ENCODE results near the gene ADORA1.

The ADORA1 gene

DNA sequence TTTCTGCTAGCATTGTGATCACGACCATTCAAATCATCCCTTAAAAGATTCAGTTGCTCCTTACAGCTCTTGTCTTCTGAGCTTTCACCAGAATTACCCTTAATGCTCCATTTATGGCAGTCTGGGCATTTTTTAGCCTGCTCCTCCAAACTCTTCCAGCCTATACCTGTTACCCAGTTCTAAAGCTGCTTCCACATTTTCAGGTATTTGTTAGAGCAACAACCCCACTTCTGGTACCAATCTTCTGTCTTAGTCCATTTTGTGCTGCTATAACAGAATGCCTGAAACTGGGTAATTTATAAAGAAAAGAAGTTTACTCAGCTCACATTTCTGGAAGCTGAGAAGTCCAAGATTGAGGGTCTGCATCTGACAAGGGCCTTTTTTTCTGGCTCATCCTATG, 30.9 kb downstream of the ADORA1 start:
- no peak for DNase-seq (ENCODE audit: low spot score)

DNA sequence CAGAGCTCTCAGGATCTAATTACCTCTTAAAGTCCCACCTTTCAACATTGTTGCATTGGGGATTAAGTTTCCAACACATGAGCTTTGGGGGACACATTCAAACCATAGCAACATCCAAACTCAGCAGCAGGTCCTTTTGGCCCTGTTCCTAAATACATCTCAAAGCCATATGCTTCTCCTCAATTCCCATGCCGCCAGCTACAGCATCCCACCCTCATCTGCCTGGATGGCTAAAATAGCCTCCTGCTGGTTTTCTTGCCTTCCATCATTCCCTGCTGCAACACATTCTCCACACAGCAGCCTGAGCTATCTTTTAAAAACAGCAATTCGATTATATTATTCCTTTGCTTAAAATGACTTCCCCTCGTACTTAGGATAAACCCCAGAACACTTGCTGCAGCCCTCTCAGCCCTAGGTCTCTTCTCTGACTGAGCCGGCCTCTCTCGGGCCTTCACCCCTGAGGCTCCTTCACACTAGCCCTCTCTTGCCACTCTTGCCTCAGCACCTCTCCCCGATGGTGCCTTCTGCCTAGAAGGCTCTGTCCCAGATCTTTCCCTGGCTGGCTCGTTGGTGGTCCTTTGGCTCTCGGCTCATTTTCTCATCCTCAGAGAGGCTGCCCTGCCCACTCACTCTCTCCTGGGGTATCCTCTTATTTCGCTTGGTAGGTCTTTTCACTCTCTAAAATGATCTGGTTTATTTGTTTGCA, 31.6 kb downstream of the ADORA1 start:
- no peak for DNase-seq (ENCODE audit: low spot score)

DNA sequence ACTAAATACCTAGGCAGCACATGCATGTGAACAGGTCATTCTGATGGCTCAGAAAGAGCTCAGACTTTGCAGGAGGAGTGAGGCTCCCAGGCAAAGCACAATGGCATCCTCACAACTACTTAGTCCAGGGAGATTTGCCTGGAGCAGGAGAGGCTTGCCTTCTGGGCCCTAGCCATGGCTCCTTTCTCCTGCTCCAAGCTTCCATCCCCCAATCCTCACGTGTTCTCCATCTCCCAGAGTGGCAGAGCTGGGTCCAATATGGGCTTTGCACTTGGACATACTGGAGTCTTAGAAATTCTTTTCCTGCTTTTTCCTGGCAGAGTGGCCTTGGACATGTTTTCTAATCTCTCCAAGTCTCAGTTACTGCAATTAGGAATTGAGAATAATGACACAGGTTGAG, 32.3 kb downstream of the ADORA1 start:
- no peak for DNase-seq (ENCODE audit: low spot score)

DNA sequence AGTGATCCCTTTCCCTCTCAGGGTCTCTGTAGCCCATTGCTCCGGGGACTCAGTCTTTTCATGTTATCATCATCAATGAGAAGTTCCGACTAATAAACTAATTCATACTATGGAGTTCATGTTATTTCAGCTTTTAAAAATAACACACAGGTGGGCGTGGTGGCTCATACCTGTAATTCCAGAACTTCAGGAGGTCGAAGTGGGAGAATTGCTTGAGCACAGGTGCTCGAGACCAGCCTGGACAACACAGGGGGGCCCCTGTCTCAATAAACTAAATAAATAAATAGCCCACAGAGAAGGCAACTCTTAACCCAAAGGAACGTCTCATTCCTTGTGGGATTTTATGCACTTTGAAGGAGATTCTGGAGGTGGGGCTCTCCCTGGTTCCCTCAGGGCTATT, 33.6 kb downstream of the ADORA1 start:
- no peak for DNase-seq (ENCODE audit: low spot score)

DNA sequence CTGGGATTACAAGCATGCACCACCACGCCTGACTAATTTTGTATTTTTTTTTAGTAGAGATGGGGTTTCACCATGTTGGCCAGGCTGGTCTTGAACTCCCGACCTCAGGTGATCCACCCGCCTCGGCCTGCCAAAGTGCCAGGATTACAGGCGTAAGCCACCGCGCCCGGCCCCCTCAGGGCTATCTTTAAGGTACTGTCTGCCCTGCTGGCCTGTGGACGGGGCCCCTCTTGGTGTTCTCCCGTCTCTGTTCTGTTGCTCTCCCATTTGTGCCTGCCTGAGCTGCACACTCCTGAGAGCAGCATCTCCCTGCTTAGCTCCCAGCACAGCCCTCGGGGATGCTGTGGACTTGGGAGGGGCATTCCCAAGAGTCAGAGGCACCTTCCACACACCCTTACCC, 34.2 kb downstream of the ADORA1 start:
- no peak for DNase-seq (ENCODE audit: low spot score)

DNA sequence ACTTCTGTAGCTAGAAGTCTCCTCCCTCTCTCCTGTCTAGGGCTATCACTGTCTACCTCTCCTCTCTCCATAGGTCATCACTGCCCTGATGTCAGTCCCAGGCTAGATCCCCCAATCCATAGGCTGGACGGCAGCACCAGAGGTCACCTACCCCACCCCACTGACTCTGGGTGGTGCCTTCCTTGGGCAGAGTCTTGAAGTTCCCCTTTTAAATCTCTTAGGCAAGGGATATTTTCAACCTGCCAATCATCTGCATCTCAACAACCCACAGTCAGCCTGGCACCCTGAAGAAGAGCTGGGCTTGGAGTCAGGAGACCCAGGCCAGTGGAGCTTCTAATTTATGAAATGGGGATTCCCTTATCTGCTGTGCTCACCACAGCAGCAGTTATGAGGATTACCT, 34.9 kb downstream of the ADORA1 start:
- DNase-seq (ENCODE audit: low spot score): no peak

DNA sequence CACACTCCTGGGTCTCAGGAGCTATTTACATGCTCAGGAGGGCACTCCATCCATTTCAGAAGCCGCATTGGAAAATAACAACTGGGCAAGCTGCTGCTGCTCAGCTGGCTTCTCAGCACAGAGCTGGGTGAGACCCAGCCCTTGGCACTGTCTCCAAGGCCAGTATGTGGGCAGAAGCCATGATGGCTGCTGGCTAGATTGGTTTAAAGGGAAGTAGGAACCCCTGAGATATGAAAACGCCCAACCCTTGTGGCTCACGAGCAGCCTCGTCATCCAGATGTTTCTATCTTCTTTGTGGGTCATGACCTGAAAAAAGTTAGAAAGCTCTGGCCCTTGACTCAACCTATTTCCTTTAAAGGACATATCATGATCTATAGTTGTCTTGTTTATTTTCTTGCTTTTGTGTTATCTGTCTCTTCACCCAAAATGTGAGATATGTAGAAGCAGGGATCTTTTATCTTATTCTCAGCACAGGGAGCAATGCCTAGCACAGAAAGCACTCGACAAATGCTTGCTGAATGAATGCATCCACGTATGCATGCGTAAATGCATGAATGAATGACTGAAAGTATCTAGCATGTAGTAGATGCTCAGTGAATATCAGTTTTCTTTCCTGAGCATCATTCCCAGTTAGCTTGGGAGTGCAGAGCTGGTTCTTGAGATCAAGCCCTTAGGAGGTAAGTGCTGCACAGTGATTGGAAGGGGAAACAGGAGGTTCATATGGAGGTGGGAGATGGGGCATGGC, 36.5 kb downstream of the ADORA1 start:
- no peak for DNase-seq (ENCODE audit: low spot score)

DNA sequence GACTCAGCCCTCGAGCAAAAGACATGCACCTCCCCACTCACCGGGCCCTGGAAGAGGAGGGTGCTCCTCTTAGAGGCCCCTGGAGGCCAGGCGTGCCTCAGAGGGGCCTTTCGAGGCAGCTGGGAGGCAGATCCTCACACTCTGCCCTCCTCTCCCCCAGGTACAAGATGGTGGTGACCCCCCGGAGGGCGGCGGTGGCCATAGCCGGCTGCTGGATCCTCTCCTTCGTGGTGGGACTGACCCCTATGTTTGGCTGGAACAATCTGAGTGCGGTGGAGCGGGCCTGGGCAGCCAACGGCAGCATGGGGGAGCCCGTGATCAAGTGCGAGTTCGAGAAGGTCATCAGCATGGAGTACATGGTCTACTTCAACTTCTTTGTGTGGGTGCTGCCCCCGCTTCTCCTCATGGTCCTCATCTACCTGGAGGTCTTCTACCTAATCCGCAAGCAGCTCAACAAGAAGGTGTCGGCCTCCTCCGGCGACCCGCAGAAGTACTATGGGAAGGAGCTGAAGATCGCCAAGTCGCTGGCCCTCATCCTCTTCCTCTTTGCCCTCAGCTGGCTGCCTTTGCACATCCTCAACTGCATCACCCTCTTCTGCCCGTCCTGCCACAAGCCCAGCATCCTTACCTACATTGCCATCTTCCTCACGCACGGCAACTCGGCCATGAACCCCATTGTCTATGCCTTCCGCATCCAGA, 37.7 kb downstream of the ADORA1 start:
- DNase-seq (ENCODE audit: low spot score): no peak

DNA sequence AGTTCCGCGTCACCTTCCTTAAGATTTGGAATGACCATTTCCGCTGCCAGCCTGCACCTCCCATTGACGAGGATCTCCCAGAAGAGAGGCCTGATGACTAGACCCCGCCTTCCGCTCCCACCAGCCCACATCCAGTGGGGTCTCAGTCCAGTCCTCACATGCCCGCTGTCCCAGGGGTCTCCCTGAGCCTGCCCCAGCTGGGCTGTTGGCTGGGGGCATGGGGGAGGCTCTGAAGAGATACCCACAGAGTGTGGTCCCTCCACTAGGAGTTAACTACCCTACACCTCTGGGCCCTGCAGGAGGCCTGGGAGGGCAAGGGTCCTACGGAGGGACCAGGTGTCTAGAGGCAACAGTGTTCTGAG, 38.3 kb downstream of the ADORA1 start:
- no peak for DNase-seq (ENCODE audit: low spot score)

DNA sequence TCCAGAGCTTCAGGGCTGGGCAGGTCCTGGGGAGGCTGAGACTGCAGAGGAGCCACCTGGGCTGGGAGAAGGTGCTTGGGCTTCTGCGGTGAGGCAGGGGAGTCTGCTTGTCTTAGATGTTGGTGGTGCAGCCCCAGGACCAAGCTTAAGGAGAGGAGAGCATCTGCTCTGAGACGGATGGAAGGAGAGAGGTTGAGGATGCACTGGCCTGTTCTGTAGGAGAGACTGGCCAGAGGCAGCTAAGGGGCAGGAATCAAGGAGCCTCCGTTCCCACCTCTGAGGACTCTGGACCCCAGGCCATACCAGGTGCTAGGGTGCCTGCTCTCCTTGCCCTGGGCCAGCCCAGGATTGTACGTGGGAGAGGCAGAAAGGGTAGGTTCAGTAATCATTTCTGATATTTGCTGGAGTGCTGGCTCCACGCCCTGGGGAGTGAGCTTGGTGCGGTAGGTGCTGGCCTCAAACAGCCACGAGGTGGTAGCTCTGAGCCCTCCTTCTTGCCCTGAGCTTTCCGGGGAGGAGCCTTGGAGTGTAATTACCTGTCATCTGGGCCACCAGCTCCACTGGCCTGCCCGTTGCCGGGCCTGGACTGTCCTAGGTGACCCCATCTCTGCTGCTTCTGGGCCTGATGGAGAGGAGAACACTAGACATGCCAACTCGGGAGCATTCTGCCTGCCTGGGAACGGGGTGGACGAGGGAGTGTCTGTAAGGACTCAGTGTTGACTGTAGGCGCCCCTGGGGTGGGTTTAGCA, 38.8 kb downstream of the ADORA1 start:
- no peak for DNase-seq (ENCODE audit: low spot score)

DNA sequence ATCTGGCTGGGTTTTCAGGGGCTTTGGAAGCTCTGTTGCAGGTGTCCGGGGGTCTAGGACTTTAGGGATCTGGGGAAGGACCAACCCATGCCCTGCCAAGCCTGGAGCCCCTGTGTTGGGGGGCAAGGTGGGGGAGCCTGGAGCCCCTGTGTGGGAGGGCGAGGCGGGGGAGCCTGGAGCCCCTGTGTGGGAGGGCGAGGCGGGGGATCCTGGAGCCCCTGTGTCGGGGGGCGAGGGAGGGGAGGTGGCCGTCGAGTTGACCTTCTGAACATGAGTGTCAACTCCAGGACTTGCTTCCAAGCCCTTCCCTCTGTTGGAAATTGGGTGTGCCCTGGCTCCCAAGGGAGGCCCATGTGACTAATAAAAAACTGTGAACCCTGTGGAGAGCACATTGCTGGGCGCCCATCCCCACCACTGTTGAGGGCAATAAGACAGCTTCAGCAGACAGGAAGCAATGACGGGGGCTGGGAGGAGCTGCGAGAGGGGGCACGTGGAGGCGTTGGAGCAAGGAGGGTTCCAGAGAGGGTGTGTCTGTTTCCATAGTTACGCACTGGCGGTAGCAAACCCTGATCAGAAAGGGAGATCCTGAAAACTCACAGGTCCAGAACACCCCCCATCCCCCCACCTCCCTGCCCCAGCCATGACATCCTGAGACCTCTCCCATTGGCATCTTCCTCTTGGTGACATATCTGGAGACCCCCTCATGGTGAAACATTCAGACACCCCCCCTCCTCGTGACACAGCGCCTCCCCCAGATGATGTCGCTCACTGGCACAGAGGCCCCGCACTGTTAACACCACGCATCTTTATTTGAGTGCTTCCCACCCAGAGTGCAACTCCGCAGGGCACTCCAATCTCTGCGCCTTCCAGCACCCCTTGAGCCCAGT, 39.7 kb downstream of the ADORA1 start:
- DNase-seq (ENCODE audit: low spot score): no peak

DNA sequence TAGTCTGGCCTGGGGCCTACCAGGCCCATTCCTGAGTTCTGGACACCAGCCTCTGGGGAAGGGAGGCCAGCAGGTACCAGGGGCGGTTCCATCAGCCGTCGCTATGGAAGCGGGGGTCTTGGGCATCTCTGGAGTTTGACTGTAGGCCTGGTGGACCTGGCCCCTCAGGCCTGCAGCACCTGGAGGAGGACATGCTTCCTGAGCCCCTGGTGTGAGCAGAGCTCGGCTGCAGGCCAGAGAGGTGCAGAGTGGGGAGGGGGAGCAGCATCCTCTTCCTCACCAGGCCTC, 40.3 kb downstream of the ADORA1 start:
- DNase-seq (ENCODE audit: low spot score): no peak

DNA sequence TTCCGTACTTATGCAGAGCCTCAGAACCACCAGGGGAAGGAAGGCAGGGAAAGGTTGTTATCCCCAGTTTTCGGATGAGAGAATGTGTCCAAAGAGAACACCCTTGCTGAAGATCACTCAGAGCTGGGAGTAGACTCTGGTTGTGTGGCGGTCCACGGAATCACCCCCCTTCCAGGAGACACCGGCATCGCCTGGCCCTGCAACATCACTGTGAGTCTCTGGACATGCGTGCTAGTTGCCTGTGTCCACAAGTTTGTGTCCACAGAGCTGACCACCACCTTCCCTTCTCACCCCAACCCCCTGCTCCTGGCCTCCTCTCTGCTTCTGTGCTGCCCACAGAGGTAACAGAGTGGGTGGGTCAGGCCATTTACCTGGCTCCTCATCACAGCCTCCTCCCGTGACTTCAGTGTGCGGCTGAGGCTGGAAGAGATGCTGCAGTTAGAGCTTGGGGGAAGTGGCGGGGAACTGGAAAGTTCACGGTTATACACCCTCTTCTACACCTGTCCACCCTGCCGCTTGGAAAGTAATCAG, 40.8 kb downstream of the ADORA1 start:
- DNase-seq (ENCODE audit: low spot score): no peak

DNA sequence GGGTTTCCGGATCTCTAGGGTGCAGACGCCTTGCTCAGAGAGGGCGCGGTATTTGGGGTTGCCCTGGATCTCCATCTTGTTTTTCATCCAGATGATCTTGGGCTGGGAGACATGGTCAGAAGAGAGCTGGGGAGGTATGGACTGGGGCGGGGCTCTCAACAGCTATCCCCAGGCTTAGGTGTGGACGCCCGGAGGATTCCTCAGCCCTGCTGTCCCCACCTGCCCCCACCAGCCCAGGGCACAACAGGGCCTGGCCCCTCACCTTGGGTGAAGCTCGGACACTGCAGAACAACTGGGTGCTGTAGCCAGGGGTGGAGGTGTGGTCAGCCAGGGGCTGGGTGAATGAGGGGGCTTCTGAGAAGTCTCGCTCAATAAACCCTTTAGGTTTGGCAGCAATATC, 41.5 kb downstream of the ADORA1 start:
- DNase-seq (ENCODE audit: low spot score): no peak

DNA sequence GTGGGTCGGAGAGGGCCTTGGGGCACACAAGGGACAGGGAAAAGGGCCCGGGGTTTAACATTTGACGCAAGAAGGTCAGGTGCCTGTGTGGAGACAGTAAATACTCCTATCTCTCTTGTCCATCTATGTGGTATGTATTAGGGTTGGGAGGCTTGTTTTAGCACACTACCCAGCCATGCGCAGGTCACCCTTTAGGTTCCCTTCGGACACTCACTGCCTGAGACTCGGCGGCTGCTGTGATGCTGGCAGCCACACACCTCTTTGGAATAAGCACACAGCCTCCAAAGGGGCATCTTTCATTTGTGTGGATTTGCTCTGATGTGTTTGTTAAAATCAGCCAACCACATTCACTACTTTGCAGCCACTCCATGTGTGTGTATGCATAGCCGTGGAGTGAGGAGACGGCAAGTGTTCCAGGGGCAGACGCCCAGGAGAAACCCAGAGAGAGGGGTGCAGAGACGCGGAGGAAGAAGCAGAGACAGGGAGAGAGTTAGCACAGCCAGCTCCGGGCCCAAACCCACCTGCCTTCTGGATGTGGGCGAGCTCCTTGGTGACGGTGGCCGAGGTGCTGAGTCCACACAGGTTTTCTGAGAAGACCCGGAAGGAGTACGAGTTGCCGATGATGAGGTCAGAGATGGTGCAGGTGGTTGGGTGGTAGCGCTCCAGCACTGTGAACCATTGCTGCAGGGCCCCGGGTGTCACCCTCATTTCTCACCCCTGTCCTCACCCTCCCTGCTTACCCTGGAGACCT, 42.4 kb downstream of the ADORA1 start:
- no peak for DNase-seq (ENCODE audit: low spot score)

DNA sequence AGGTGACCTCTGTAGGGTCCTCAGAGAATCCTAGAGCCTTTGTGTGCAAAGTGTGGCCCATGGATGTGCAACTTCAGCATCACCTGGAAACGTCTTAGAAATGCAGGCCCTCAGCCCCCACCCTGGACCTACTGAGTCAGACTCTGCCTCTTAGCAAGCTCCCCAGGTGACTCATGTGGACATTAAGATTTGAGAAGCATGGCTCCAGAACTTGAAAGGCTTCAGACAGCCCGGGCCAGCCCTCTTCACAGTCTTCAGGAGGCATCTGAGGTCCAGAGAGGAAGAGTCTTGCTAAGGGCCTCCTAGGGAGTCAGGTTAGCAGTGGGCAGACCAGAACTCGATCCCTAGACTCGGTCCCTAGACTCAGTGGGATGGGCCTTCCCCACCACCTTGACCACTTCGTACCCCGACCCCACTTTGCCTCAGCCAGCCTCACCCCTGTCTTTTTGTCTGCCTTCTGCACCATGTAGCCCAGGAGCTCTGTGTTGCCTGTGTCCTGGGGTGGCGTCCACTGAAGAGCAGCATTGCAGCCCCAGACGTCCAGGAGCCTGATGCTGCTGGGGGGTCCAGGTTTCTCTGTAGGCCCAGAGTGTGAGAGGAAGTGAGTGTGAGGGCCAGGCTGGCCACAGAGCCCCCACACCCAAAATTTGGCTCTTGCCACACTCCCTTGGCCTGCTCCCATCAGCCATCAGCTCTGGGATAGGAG, 43.3 kb downstream of the ADORA1 start:
- DNase-seq (ENCODE audit: low spot score): no peak

DNA sequence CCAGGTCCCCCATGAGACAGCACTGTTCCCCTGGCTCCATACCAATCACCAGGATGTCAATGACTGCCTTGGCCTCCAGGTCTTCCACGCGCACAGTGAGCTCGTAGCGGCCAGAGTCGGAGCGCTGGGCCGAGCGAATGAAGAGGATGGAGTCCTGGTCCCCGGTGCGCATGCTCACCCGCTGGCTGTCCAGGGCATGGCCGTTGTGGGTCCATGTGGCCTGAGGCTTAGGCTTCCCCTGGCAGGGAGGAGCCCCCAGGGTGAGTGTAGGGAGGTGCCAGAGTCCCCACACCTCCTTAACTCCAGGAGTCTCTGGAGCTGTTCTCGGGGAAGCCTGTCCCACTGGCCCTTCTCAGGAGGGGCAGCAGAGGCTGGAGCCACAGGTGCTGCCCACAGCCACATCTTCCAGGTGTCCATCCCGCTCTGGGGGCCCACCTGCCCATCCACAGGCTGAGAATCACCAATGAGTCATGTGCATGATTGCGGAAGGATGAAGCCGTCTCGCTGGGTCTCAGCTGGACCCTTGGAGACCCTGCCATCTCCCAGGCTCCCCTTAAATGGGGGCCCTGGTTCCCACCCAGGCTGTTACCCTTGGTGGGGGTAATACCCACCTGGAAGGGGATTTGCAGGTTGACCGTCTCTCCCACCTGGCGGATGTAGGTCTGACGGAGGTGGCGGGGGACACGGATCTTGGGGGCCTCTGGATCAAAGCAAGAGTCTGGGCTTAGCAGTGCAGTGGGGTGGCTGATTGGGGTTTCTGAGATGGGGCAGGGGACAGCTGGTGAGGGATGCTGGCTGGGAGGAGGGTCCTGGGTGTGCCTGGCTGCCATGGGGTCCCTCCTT, 44.0 kb downstream of the ADORA1 start:
- DNase-seq (ENCODE audit: low spot score): no peak

DNA sequence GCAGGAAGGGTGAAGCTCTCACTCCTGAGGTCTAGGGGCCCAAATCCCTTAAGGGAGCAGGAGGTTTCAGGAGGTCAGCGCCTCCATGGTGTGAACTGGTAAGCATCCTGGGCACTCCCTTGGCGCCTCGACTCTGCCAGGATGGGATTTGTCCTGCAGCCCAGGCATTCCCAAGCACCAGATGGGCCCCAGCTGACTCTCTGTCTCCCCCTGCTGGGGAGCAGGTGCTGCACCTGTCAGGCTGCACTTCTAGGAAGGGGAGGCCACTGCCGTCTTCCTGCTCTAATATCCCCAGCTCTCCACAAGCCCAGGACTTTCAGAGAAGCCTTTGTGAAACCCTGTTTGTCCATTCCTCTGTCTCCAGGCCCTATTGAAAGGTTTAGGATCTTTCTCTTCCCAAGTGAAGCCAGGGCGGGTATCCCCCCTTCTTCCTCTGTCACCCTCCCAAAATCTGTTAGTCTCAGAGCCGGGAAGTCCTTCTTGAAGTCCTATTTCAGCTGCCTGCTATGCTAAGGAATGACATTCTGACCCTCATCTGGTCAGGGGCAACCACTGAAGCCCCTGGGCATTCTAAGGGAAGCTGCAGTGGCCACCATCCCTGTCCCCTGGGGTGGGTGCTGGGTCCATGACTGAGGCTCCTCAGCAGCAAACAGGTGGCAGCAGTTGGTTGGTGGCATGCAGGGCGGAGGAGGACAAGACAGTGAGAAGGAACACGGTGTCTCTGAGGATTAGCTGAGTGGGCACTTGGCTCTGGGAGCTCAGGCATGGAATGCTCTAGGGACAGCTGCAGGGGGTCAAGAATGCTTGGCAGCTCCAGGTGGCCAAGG, 44.9 kb downstream of the ADORA1 start:
- peak; percentile 65 for DNase-seq (ENCODE audit: low spot score)
